H1 (cell line): ENCODE measurements around the gene SEC16A.

Source experiments
- ATF3 ChIP-seq: IDR thresholded peaks from 2 replicates; pipeline ENCODE4 v1.6.1; 2011; ENCODE audit warnings: low read depth, mild to moderate bottlenecking, low read length; ENCODE audit not compliant: insufficient read depth
- BCL11A ChIP-seq, 2 experiments: IDR thresholded peaks; one replicate each; pipeline ENCODE4 v1.6.1; 2011; ENCODE audit warnings: low read depth in 2 of 2, low read length in 2 of 2, mild to moderate bottlenecking in 2 of 2
- CTCF ChIP-seq, 3 experiments: IDR thresholded peaks; 1 replicate in 2 of 3; 2 replicates in 1 of 3; pipeline versions ENCODE4 v1.5.1 to v1.6.1; 2011; ENCODE audit warnings: low read length in 3 of 3, mild to moderate bottlenecking in 3 of 3, inconsistent platforms in 2 of 3, low read depth in 1 of 3, moderate library complexity in 1 of 3; ENCODE audit not compliant: insufficient read depth in 1 of 3; ENCODE audit errors: control extremely low read depth in 1 of 3
- EP300 ChIP-seq, 2 experiments: IDR thresholded peaks; 1 replicate in 1 of 2; 2 replicates in 1 of 2; pipeline ENCODE4 v1.6.1; 2011 to 2012; ENCODE audit warnings: low read depth in 2 of 2, low read length in 2 of 2, mild to moderate bottlenecking in 2 of 2, borderline replicate concordance in 1 of 2, inconsistent platforms in 1 of 2, moderate library complexity in 1 of 2
- EZH2 ChIP-seq: fragments of 200-600 bp; sonication (generic); IDR thresholded peaks from 2 replicates; pipeline ENCODE4 v1.7.1; 2012; ENCODE audit warnings: low read depth, mild to moderate bottlenecking, moderate library complexity, low read length, inconsistent platforms; ENCODE audit not compliant: severe bottlenecking
- JUND ChIP-seq: IDR thresholded peaks from 2 replicates; pipeline ENCODE4 v1.6.1; 2011; ENCODE audit warnings: mild to moderate bottlenecking, improper control_type of control experiment, low read length
- KDM5A ChIP-seq: fragments of 200-600 bp; IDR thresholded peaks from 2 replicates; pipeline ENCODE4 v1.7.1; 2012; ENCODE audit warnings: mild to moderate bottlenecking, low read length, inconsistent platforms, mixed read lengths
- MAX ChIP-seq: IDR thresholded peaks from 2 replicates; pipeline ENCODE4 v1.6.1; 2012; ENCODE audit warnings: inconsistent platforms
- POLR2A ChIP-seq, 2 experiments: IDR thresholded peaks; 1 replicate in 1 of 2; 2 replicates in 1 of 2; pipeline ENCODE4 v1.6.1; 2011; ENCODE audit warnings: low read depth in 2 of 2, low read length in 2 of 2, mild to moderate bottlenecking in 2 of 2; ENCODE audit errors: control extremely low read depth in 1 of 2
- POLR2AphosphoS5 ChIP-seq: IDR thresholded peaks from 2 replicates; pipeline ENCODE4 v1.6.1; 2011; ENCODE audit warnings: low read depth, low read length
- SP1 ChIP-seq: IDR thresholded peaks from 2 replicates; pipeline ENCODE4 v1.6.1; 2011; ENCODE audit warnings: low read depth, low read length
- TEAD4 ChIP-seq: IDR thresholded peaks from 2 replicates; pipeline ENCODE4 v1.6.1; 2012; ENCODE audit warnings: low read depth, low read length, inconsistent platforms, mixed read lengths

DNA sequence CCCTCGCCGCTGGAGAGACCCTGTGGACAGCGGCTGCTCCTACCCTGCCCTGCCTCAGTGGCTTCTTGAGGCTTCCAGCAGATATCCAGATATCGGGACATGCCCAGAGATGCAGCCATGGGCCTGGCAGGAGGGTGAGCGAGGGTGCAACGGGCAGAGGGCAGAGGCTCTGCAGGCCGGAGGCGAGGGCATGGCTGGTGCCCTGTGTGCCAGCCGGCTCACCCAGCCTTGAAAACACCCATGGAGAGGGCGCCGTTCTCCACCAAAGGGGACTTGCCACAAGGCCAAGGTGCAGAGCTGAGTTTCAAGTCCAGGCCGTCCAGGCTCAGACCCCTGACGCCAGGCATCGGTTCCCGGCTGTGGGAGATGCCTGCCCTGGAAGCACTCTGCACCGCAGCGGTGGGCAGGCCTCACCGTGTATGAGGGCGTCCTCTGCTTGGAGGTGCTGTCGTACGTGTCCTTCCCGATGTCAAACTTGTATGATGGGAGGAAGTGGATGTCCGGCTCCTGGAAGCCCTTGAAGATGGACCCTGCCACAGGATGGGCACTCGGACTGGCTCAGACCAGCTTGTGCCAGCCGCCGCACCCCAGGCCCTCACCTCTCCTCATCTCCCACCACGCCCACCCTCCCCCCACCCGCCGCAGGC is 52.1 kb downstream of the SEC16A start:
- TF ChIP-seq POLR2A (IDR thresholded peaks at IDR 0.05; ENCODE audit: control extremely low read depth in 1 of 2, low read depth in 2 of 2, low read length in 2 of 2): no peak
- TF ChIP-seq CTCF (IDR thresholded peaks at IDR 0.05; ENCODE audit: control extremely low read depth in 1 of 3, insufficient read depth in 1 of 3, low read depth in 1 of 3, low read length in 3 of 3): no peak
- no peak for TF ChIP-seq JUND
- no peak for TF ChIP-seq BCL11A (IDR thresholded peaks at IDR 0.05; ENCODE audit: low read depth in 2 of 2, low read length in 2 of 2)
- TF ChIP-seq MAX: no peak
- no peak for TF ChIP-seq POLR2AphosphoS5
- no peak for TF ChIP-seq SP1
- TF ChIP-seq KDM5A: no peak
- TF ChIP-seq EP300 (IDR thresholded peaks at IDR 0.05; ENCODE audit: borderline replicate concordance in 1 of 2, low read depth in 2 of 2, low read length in 2 of 2): no peak
- TF ChIP-seq EZH2: no peak
- no peak for TF ChIP-seq TEAD4
- no peak for TF ChIP-seq ATF3
